Measurements from ENCODE around the gene TULP4. TPM values are rescaled to one million over a fixed set of nuclear protein-coding genes. Genes with fewer than 3 reads are reported as not detected.

TULP4 gene
- total and polyA plus RNA-seq, 2 of the 8 experiments (the other 6 are each of a cell fraction or from before 2014, with no cell fraction given): 7.7 to 51.6 TPM

- TF ChIP-seq RAD21 (IDR thresholded peaks at IDR 0.05 in 1 of 2, conservative IDR thresholded peaks at IDR 0.05 in 1 of 2; ENCODE audit: low read depth in 2 of 2, low read length in 2 of 2) (no peak), RNF2 (IDR thresholded peaks at IDR 0.05; ENCODE audit: borderline replicate concordance, low read depth, low read length, missing control alignments, poor library complexity, severe bottlenecking) (no peak), EGR1 (IDR thresholded peaks at IDR 0.05; ENCODE audit: borderline replicate concordance, low read depth, low read length) (no peak)
These were observed 246.4 kb downstream of the TULP4 start (continued) for GRCh38 chr6:158558415-158559306.
